ENCODE data around the gene NPC2.

Gene NPC2

GRCh38 chr14:74429991-74430390 lies 63.1 kb downstream of the NPC2 start:
- TF ChIP-seq CTCF (IDR thresholded peaks at IDR 0.05; ENCODE audit: low read depth, low read length, missing control alignments) = no peak
- Histone ChIP-seq H3K4me3 (ENCODE audit: low read depth, low read length) (no peak overlapping the region), H3K27ac (no peak overlapping the region), H3K36me3 (replicated peaks) (no peaks in the 10 kb centered on the region), H3K27me3 (replicated peaks) (peaks cover 16% of the 10 kb centered on the region)
- in situ Hi-C loops (cut with HindIII; ENCODE audit: low pct_ligation_motif_present, low sequenced_read_pairs) = no loop called here
- DNase-seq = no peak

All from brain microvascular endothelial cell (primary cell).